Endothelial cell of umbilical vein (primary cell): ENCODE results near the gene WDR72. TPM values are rescaled to one million over a fixed set of nuclear protein-coding genes. Genes with fewer than 3 reads are reported as not detected.
"Not testable (repeated sequence)": the region's sequence is repeated elsewhere in the genome, so short reads cannot be mapped to it uniquely, and the experiment has no call there.

Experiments
- BruUV-seq: library from RNA; stranded (reverse); fragments of 400-500 nt; replicated peaks from 2 replicates; lab custom pipeline; 2021; lab: Mats Ljungman, UMichigan
- CTCF ChIA-PET: fragments of 300-600, 350-600 bp; sonication (Branson Sonifier 250); formaldehyde crosslinking; loops from one replicate; lab custom pipeline; 2021; ENCODE audit warnings: antibody characterized with exemption, inconsistent platforms; lab: Charles Lee
- POLR2A ChIA-PET: fragments of 300-600, 350-600 bp; sonication (Branson Sonifier 250); formaldehyde crosslinking; loops from one replicate; lab custom pipeline; 2021; ENCODE audit warnings: antibody characterized with exemption, inconsistent platforms; lab: Charles Lee
- DNase-seq: peaks from one replicate; pipeline ENCODE4 v3.0.0-alpha.2; 2011; ENCODE audit warnings: low read depth, low spot score
- FAIRE-seq: peaks from 2 replicates; lab custom pipeline; 2011; peaks lifted over from hg19 to GRCh38; lab: Jason Lieb, UNC
- H2AFZ ChIP-seq: 2 replicates; pipeline ENCODE4 v1.6.0; 2012; ENCODE audit warnings: low read depth, low read length, control low read depth, inconsistent platforms
- H3K27ac ChIP-seq: 2 replicates; pipeline ENCODE4 v1.5.1; 2011; ENCODE audit warnings: low read depth, mild to moderate bottlenecking, control low read depth, low read length, moderate library complexity; ENCODE audit not compliant: insufficient read depth
- H3K27me3 ChIP-seq, 2 experiments: 2 replicates each; pipeline versions ENCODE4 v1.6.0 to v1.6.1; 2011; ENCODE audit warnings: low read length in 2 of 2, mixed read lengths in 1 of 2; ENCODE audit not compliant: control insufficient read depth in 2 of 2, insufficient read depth in 2 of 2
- H3K36me3 ChIP-seq, 2 experiments: 2 replicates in 1 of 2; 3 replicates in 1 of 2; pipeline ENCODE4 v1.5.1; 2011; ENCODE audit warnings: low read length in 2 of 2, mild to moderate bottlenecking in 1 of 2, moderate library complexity in 1 of 2; ENCODE audit not compliant: control insufficient read depth in 2 of 2, insufficient read depth in 2 of 2; ENCODE audit errors: extremely low read depth in 1 of 2
- H3K4me1 ChIP-seq: 3 replicates; pipeline ENCODE4 v1.5.1; 2011; ENCODE audit warnings: mild to moderate bottlenecking, low read length; ENCODE audit not compliant: control insufficient read depth, insufficient read depth; ENCODE audit errors: extremely low read depth
- H3K4me2 ChIP-seq: 2 replicates; pipeline ENCODE4 v1.6.1; 2011; ENCODE audit warnings: low read length, control low read depth, mixed read lengths; ENCODE audit not compliant: insufficient read depth
- H3K4me3 ChIP-seq, 3 experiments: fragments of 200-600 bp in 1 of 3; sonication (generic), shearing (Covaris generic) in 1 of 3; replicated peaks in 1 of 3; 2 replicates each; pipeline ENCODE4 v1.5.1; 2011 to 2016; ENCODE audit warnings: control low read depth in 3 of 3, low read length in 3 of 3, mild to moderate bottlenecking in 2 of 3, inconsistent platforms in 1 of 3, low read depth in 1 of 3, moderate library complexity in 1 of 3; ENCODE audit not compliant: insufficient read depth in 1 of 3
- H3K79me2 ChIP-seq: 2 replicates; pipeline ENCODE4 v1.6.0; 2012; ENCODE audit warnings: low read length, inconsistent platforms; ENCODE audit not compliant: control insufficient read depth, insufficient read depth
- H3K9ac ChIP-seq: replicated peaks from 2 replicates; pipeline ENCODE3; 2011; ENCODE audit warnings: low read length, control low read depth; ENCODE audit not compliant: insufficient read depth; ENCODE audit errors: extremely low read depth
- H3K9me1 ChIP-seq: replicated peaks from 3 replicates; pipeline ENCODE4 v1.6.0; 2011; ENCODE audit warnings: mild to moderate bottlenecking, low read length; ENCODE audit not compliant: control insufficient read depth, insufficient read depth; ENCODE audit errors: extremely low read depth
- H3K9me3 ChIP-seq: replicated peaks from 2 replicates; pipeline ENCODE4 v1.5.1; 2012; ENCODE audit warnings: low read length, inconsistent platforms; ENCODE audit not compliant: control insufficient read depth, insufficient read depth
- H4K20me1 ChIP-seq: replicated peaks from 2 replicates; pipeline ENCODE3; 2011; ENCODE audit warnings: mild to moderate bottlenecking, low read length; ENCODE audit not compliant: control insufficient read depth, insufficient read depth; ENCODE audit errors: extremely low read depth
- EZH2 ChIP-seq: IDR thresholded peaks from 2 replicates; pipeline ENCODE4 v1.6.1; 2012; ENCODE audit warnings: borderline replicate concordance, low read depth, mild to moderate bottlenecking, moderate library complexity, low read length, inconsistent platforms; ENCODE audit not compliant: severe bottlenecking
- FOS ChIP-seq: IDR thresholded peaks from 2 replicates; pipeline ENCODE4 v1.6.1; 2011; ENCODE audit warnings: mild to moderate bottlenecking, low read length, moderate library complexity, borderline replicate concordance; ENCODE audit not compliant: insufficient read depth
- GATA2 ChIP-seq: IDR thresholded peaks from 2 replicates; pipeline ENCODE4 v1.7.0; 2011; ENCODE audit warnings: low read depth, mild to moderate bottlenecking, moderate library complexity, mixed read lengths, low read length; ENCODE audit not compliant: insufficient read length, insufficient read depth
- JUN ChIP-seq: IDR thresholded peaks from 2 replicates; pipeline ENCODE4 v1.6.1; 2011; ENCODE audit warnings: borderline replicate concordance, low read depth; ENCODE audit not compliant: insufficient read length, insufficient read depth
- MAX ChIP-seq: IDR thresholded peaks from 2 replicates; pipeline ENCODE4 v1.6.1; 2011; ENCODE audit not compliant: insufficient read depth, insufficient read length
- MYC ChIP-seq: IDR thresholded peaks from one replicate; pipeline ENCODE4 v1.6.1; 2011; ENCODE audit warnings: mild to moderate bottlenecking, low read depth, low read length
- POLR2A ChIP-seq: IDR thresholded peaks from 2 replicates; pipeline ENCODE4 v1.6.1; 2012; ENCODE audit warnings: low read depth, mild to moderate bottlenecking, control low read depth, low read length
- POLR2AphosphoS5 ChIP-seq: IDR thresholded peaks from 2 replicates; pipeline ENCODE4 v1.6.1; 2012; ENCODE audit warnings: low read depth, mild to moderate bottlenecking, control low read depth, low read length, moderate library complexity; ENCODE audit not compliant: insufficient read depth
- dilution Hi-C: fragments of 300-500 bp; cut with MboI; formaldehyde crosslinking; loops from one replicate; pipeline ENCODE4 v1.15.0; 2019; ENCODE audit warnings: low sequenced_read_pairs; ENCODE audit not compliant: extremely low pct_ligation_motif_present
- intact Hi-C: fragments of 100-400 bp; cut with micrococcal nuclease; formaldehyde crosslinking; loops from one replicate; pipeline ENCODE4 v1.10.0; 2022
- polyA plus RNA-seq, 4 experiments: library from polyadenylated mRNA; depleted of rRNA in 3 of 4; stranded (reverse) in 3 of 4; unstranded in 1 of 4; fragments of >200 nt; gene quantifications; 2 replicates each; pipeline versions ENCODE4 v1.2.1 to v1.2.3, GENCODE V29; 2011 to 2012; ENCODE audit warnings: missing spikeins in 1 of 4
- total RNA-seq: library from RNA; stranded (reverse); gene quantifications from 2 replicates; pipeline ENCODE4 v1.2.3, GENCODE V29; 2021
- TF ChIP-seq, protein P1 (sequence below), 2 donors: IDR thresholded peaks; 1 replicate in 1 of 2; 2 replicates in 1 of 2; pipeline ENCODE4 v1.5.1; 2011; ENCODE audit warnings: low read length in 2 of 2, mild to moderate bottlenecking in 2 of 2, moderate library complexity in 2 of 2, control low read depth in 1 of 2, inconsistent platforms in 1 of 2, low read depth in 1 of 2; ENCODE audit not compliant: insufficient read depth in 1 of 2; ENCODE audit errors: extremely low read depth in 1 of 2

The WDR72 gene
- total and polyA plus RNA-seq, 2 donors (not counting 3 experiments of a cell fraction or from before 2014, with no cell fraction given) = not detected

- BruUV-seq, H3K9ac ChIP-seq, H3K4me3 ChIP-seq, H3K79me2 ChIP-seq, H3K36me3 ChIP-seq, H3K27me3 ChIP-seq, H4K20me1 ChIP-seq, FAIRE-seq, H3K9me1 ChIP-seq, H2AFZ ChIP-seq, H3K4me2 ChIP-seq, H3K4me1 ChIP-seq, H3K27ac ChIP-seq, CTCF ChIA-PET, dilution Hi-C loops, DNase-seq, H3K9me3 ChIP-seq, intact Hi-C loops, POLR2A ChIA-PET: not testable (repeated sequence)
Observed at GRCh38 chr15:53785241-53785640, 25.8 kb upstream of the WDR72 start.

DNA sequence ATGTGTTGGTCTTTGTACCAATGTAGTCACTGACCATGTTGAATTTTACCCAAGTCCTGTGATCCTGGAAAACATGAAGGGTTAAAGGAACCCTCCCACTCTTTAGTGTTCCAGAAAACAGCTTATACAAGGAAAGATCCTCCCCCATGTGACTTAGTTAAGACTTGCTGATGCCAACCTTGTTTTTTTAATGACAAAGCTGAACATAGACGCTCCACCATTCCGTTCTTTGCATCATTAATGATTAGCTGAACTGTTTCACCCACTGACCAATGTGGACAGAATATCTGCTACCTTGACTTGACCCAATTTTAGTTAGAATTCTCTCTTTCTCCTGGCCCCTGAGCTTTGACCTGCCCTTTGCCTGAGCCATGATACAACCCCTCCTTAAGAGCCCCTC, 3.5 kb upstream of the WDR72 start:
- no peaks in the 10 kb centered on the region for H3K36me3 ChIP-seq
- no TSS peak for BruUV-seq
- ChIA-PET POLR2A (no interaction called here), CTCF (interaction anchor here (0.7 kb wide), 1 partner anchor 12 kb away, joined by 3 read pairs; no protein-coding TSS in a partner anchor)
- H3K27ac ChIP-seq = no peak overlapping the region
- TF ChIP-seq, protein P1, sequence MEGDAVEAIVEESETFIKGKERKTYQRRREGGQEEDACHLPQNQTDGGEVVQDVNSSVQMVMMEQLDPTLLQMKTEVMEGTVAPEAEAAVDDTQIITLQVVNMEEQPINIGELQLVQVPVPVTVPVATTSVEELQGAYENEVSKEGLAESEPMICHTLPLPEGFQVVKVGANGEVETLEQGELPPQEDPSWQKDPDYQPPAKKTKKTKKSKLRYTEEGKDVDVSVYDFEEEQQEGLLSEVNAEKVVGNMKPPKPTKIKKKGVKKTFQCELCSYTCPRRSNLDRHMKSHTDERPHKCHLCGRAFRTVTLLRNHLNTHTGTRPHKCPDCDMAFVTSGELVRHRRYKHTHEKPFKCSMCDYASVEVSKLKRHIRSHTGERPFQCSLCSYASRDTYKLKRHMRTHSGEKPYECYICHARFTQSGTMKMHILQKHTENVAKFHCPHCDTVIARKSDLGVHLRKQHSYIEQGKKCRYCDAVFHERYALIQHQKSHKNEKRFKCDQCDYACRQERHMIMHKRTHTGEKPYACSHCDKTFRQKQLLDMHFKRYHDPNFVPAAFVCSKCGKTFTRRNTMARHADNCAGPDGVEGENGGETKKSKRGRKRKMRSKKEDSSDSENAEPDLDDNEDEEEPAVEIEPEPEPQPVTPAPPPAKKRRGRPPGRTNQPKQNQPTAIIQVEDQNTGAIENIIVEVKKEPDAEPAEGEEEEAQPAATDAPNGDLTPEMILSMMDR (IDR thresholded peaks at IDR 0.05; ENCODE audit: extremely low read depth in 1 of 2, insufficient read depth in 1 of 2, low read depth in 1 of 2, low read length in 2 of 2) = no peak
- TF ChIP-seq GATA2 (no peak), POLR2A (no peak), EZH2 (no peak), JUN (no peak), POLR2AphosphoS5 (no peak), FOS (no peak), MAX (no peak), MYC (no peak)
- H3K27me3 ChIP-seq = peaks cover 8% of the 10 kb centered on the region in 2 experiments
- H3K4me2 ChIP-seq = no peak overlapping the region
- no peaks in the 10 kb centered on the region for H3K4me1 ChIP-seq
- FAIRE-seq (no peak), DNase-seq (no peak)
- dilution Hi-C loops = no loop called here
- H3K79me2 ChIP-seq = no peaks in the 10 kb centered on the region
- H3K9me1 ChIP-seq = no peaks in the 10 kb centered on the region
- no peaks in the 10 kb centered on the region for H3K9me3 ChIP-seq
- intact Hi-C loops = no loop called here
- H2AFZ ChIP-seq = no peak overlapping the region
- no peak overlapping the region for H3K4me3 ChIP-seq
- H4K20me1 ChIP-seq = no peaks in the 10 kb centered on the region
- H3K9ac ChIP-seq = no peak overlapping the region
